H9 (cell line): Measurements from ENCODE around the gene TCEAL7. TPM values are rescaled to one million over a fixed set of nuclear protein-coding genes. Genes with fewer than 3 reads are reported as not detected.

ENCODE experiments used
- DNase-seq: peaks from one replicate; pipeline ENCODE4 v3.0.0-alpha.2; 2017
- H2AFZ ChIP-seq: one replicate; pipeline ENCODE4 v1.6.1; 2013; ENCODE audit warnings: mild to moderate bottlenecking, low read length, control low read depth, moderate library complexity
- H2AK5ac ChIP-seq: 2 replicates; pipeline ENCODE4 v1.6.1; 2013; ENCODE audit warnings: low read length, control low read depth, mixed read lengths; ENCODE audit not compliant: insufficient read length
- H2BK120ac ChIP-seq: one replicate; pipeline ENCODE4 v1.6.1; 2013; ENCODE audit warnings: low read depth, mild to moderate bottlenecking, low read length, control low read depth, inconsistent platforms; ENCODE audit not compliant: poor library complexity, severe bottlenecking
- H2BK12ac ChIP-seq: 2 replicates; pipeline ENCODE4 v1.6.1; 2013; ENCODE audit warnings: low read length, control low read depth, mixed read lengths, low read depth; ENCODE audit not compliant: insufficient read length
- H2BK15ac ChIP-seq: 2 replicates; pipeline ENCODE4 v1.6.1; 2013; ENCODE audit warnings: low read depth, low read length, control low read depth
- H2BK20ac ChIP-seq: one replicate; pipeline ENCODE4 v1.6.1; 2013; ENCODE audit warnings: low read depth, mild to moderate bottlenecking, low read length, control low read depth, inconsistent platforms; ENCODE audit not compliant: poor library complexity, severe bottlenecking
- H2BK5ac ChIP-seq: 2 replicates; pipeline ENCODE4 v1.6.1; 2013; ENCODE audit warnings: low read length, control low read depth, mixed read lengths; ENCODE audit not compliant: insufficient read length
- H3K14ac ChIP-seq: 2 replicates; pipeline ENCODE4 v1.6.1; 2013; ENCODE audit warnings: low read length, control low read depth; ENCODE audit not compliant: insufficient read depth
- H3K18ac ChIP-seq: 2 replicates; pipeline ENCODE4 v1.6.1; 2013; ENCODE audit warnings: low read depth, mild to moderate bottlenecking, mixed read lengths, low read length, control low read depth; ENCODE audit not compliant: insufficient read length
- H3K23ac ChIP-seq: 2 replicates; pipeline ENCODE4 v1.6.1; 2013; ENCODE audit warnings: low read length, control low read depth, mixed read lengths, low read depth; ENCODE audit not compliant: insufficient read length
- H3K23me2 ChIP-seq: 2 replicates; pipeline ENCODE4 v1.6.1; 2013; ENCODE audit warnings: low read depth, mild to moderate bottlenecking, mixed read lengths, low read length, control low read depth; ENCODE audit not compliant: insufficient read length, poor library complexity, severe bottlenecking
- H3K27ac ChIP-seq: 2 replicates; pipeline ENCODE4 v1.5.1; 2013; ENCODE audit warnings: low read length, control low read depth, mixed read lengths, low read depth; ENCODE audit not compliant: insufficient read length
- H3K27me3 ChIP-seq: 2 replicates; pipeline ENCODE4 v1.6.1; 2013; ENCODE audit warnings: low read length, control low read depth, inconsistent platforms; ENCODE audit not compliant: insufficient read depth
- H3K4ac ChIP-seq: 2 replicates; pipeline ENCODE4 v1.6.1; 2013; ENCODE audit warnings: low read depth, mild to moderate bottlenecking, control low read depth, inconsistent platforms, low read length, moderate library complexity
- H3K4me1 ChIP-seq: 2 replicates; pipeline ENCODE4 v1.6.1; 2013; ENCODE audit warnings: low read length, control low read depth, inconsistent platforms; ENCODE audit not compliant: insufficient read depth
- H3K4me2 ChIP-seq: 2 replicates; pipeline ENCODE4 v1.6.1; 2013; ENCODE audit warnings: low read length, control low read depth, mixed read lengths; ENCODE audit not compliant: insufficient read length, insufficient read depth
- H3K56ac ChIP-seq: 2 replicates; pipeline ENCODE4 v1.6.1; 2013; ENCODE audit warnings: low read depth, mild to moderate bottlenecking, mixed read lengths, low read length, control low read depth; ENCODE audit not compliant: insufficient read length
- H3K79me1 ChIP-seq: 2 replicates; pipeline ENCODE4 v1.6.1; 2013; ENCODE audit warnings: low read depth, mild to moderate bottlenecking, moderate library complexity, low read length, control low read depth, inconsistent platforms; ENCODE audit not compliant: insufficient read depth, poor library complexity, severe bottlenecking
- H3K79me2 ChIP-seq: 2 replicates; pipeline ENCODE4 v1.6.1; 2013; ENCODE audit warnings: low read length, control low read depth, inconsistent platforms; ENCODE audit not compliant: insufficient read depth
- H3K9ac ChIP-seq: 2 replicates; pipeline ENCODE4 v1.6.1; 2013; ENCODE audit warnings: low read length, control low read depth, mixed read lengths; ENCODE audit not compliant: insufficient read length; ENCODE audit errors: extremely low read depth
- H3K9me3 ChIP-seq: one replicate; pipeline ENCODE4 v1.6.1; 2013; ENCODE audit warnings: low read depth, low read length, inconsistent platforms; ENCODE audit not compliant: control insufficient read depth
- H3T11ph ChIP-seq: one replicate; pipeline ENCODE4 v1.6.1; 2013; ENCODE audit warnings: mild to moderate bottlenecking, low read length, control low read depth, inconsistent platforms
- H4K20me1 ChIP-seq: one replicate; pipeline ENCODE4 v1.6.1; 2013; ENCODE audit not compliant: control insufficient read depth, insufficient read length, insufficient read depth
- H4K5ac ChIP-seq: 2 replicates; pipeline ENCODE4 v1.6.1; 2013; ENCODE audit warnings: low read depth, mild to moderate bottlenecking, mixed read lengths, low read length, control low read depth; ENCODE audit not compliant: insufficient read length
- H4K8ac ChIP-seq: replicated peaks from 2 replicates; pipeline ENCODE4 v1.6.1; 2013; ENCODE audit warnings: low read length, control low read depth, mixed read lengths, low read depth; ENCODE audit not compliant: insufficient read length
- H4K91ac ChIP-seq: 2 replicates; pipeline ENCODE4 v1.6.1; 2013; ENCODE audit warnings: low read depth, mild to moderate bottlenecking, moderate library complexity, mixed read lengths, low read length, control low read depth; ENCODE audit not compliant: insufficient read length
- H3K27ac Mint-ChIP-seq, 3 experiments: 2 replicates in 2 of 3; 3 replicates in 1 of 3; pipeline ENCODE4 v1.8.0; 2020 to 2021; ENCODE audit warnings: mixed read lengths in 3 of 3, mild to moderate bottlenecking in 1 of 3, moderate library complexity in 1 of 3
- H3K27me3 Mint-ChIP-seq: 2 replicates; pipeline ENCODE4 v1.8.0; 2021; ENCODE audit warnings: low read depth, mild to moderate bottlenecking, moderate library complexity, mixed read lengths
- H3K36me3 Mint-ChIP-seq, 3 experiments: 2 replicates in 2 of 3; 3 replicates in 1 of 3; pipeline ENCODE4 v1.8.0; 2020 to 2021; ENCODE audit warnings: low read depth in 3 of 3, mixed read lengths in 3 of 3; ENCODE audit not compliant: insufficient read depth in 1 of 3
- H3K4me1 Mint-ChIP-seq, 2 experiments: 2 replicates each; pipeline ENCODE4 v1.8.0; 2020; ENCODE audit warnings: mixed read lengths in 2 of 2
- H3K4me3 Mint-ChIP-seq, 2 experiments: 2 replicates in 1 of 2; 3 replicates in 1 of 2; pipeline ENCODE4 v1.8.0; 2020 to 2021; ENCODE audit warnings: mild to moderate bottlenecking in 2 of 2, mixed read lengths in 2 of 2, moderate library complexity in 1 of 2
- H3K9me3 Mint-ChIP-seq, 2 experiments: 2 replicates in 1 of 2; 3 replicates in 1 of 2; pipeline ENCODE4 v1.8.0; 2020; ENCODE audit warnings: mild to moderate bottlenecking in 2 of 2, mixed read lengths in 2 of 2, moderate library complexity in 1 of 2
- CTCF ChIP-seq: fragments of 200-600 bp; sonication (generic); conservative IDR thresholded peaks from 3 replicates; pipeline ENCODE4 v1.8.0; 2021; ENCODE audit warnings: antibody characterized with exemption, mild to moderate bottlenecking
- whole genome bisulfite sequencing: extraction: QIAGEN DNeasy Blood & Tissue Kit; methylation state at CpG from one replicate; pipeline ENCODE4 v1.1.7; 2013; ENCODE audit warnings: missing lambda C conversion rate, low lambda C conversion rate, mixed read lengths; ENCODE audit not compliant: insufficient read length; ENCODE audit errors: extremely low coverage; 5-methylcytosine and 5-hydroxymethylcytosine counted together
- total RNA-seq: library from RNA; stranded (reverse); gene quantifications from 2 replicates; pipeline ENCODE4 v1.2.1, GENCODE V29; 2021

The TCEAL7 gene
- total RNA-seq, 1 experiment from 2014 or later: 2.7 TPM

- Mint-ChIP-seq H3K27me3 (no peaks in the 10 kb centered on the region), H3K4me1 (peaks cover 19 to 26% of the 10 kb centered on the region in 2 experiments), H3K9me3 (peaks cover 0 to 66% of the 10 kb centered on the region in 2 experiments; a peak in 3 of 5 replicates), H3K4me3 (no peak overlapping the region), H3K36me3 (peaks cover 0 to 13% (median 13%) of the 10 kb centered on the region in 3 experiments; a peak in 5 of 7 replicates), H3K27ac (no peak overlapping the region)
- H3K9me3 ChIP-seq: no peaks in the 10 kb centered on the region
- no peak for DNase-seq
- no peak overlapping the region for H3K27ac ChIP-seq
- no peak overlapping the region for H2BK5ac ChIP-seq
- H3K56ac ChIP-seq: no peak overlapping the region
- no peak overlapping the region for H4K5ac ChIP-seq
- H3K4ac ChIP-seq: no peak overlapping the region
- no peaks in the 10 kb centered on the region for H3K79me1 ChIP-seq
- no peak overlapping the region for H2BK20ac ChIP-seq
- no peak overlapping the region for H2BK120ac ChIP-seq
- no peak for TF ChIP-seq CTCF
- H4K8ac ChIP-seq: no peak overlapping the region
- no peak overlapping the region for H2AK5ac ChIP-seq
- no peak overlapping the region for H3K9ac ChIP-seq
- no peak overlapping the region for H4K91ac ChIP-seq
- peaks cover 3% of the 10 kb centered on the region; the same call in 1 of the 2 replicates for H3K4me1 ChIP-seq
- H2BK15ac ChIP-seq: no peak overlapping the region
- H4K20me1 ChIP-seq: no peaks in the 10 kb centered on the region
- WGBS: no CpG with 5 or more reads among the region's 2 CpGs
- H3K18ac ChIP-seq: no peak overlapping the region
- no peaks in the 10 kb centered on the region for H3K27me3 ChIP-seq
- H3K14ac ChIP-seq: no peak overlapping the region
- no peak overlapping the region for H3K4me2 ChIP-seq
- no peak overlapping the region for H3K23ac ChIP-seq
- H2AFZ ChIP-seq: no peak overlapping the region
- no peak overlapping the region for H3T11ph ChIP-seq
- peaks cover 8% of the 10 kb centered on the region for H3K23me2 ChIP-seq
- H2BK12ac ChIP-seq: no peak overlapping the region
- H3K79me2 ChIP-seq: no peaks in the 10 kb centered on the region
These were observed 30.1 kb downstream of the TCEAL7 start for GRCh38 chrX:103360092-103360491.
